Muscle layer of duodenum (tissue), 2 donors: ENCODE data around the gene AGO3.

ENCODE experiments used
- H3K27ac ChIP-seq: one replicate; pipeline ENCODE4 v1.7.0; 2013; ENCODE audit warnings: mild to moderate bottlenecking, low read length
- H3K27me3 ChIP-seq: one replicate; pipeline ENCODE4 v1.7.0; 2013; ENCODE audit warnings: low read depth, mild to moderate bottlenecking, control low read depth, low read length
- H3K36me3 ChIP-seq, 2 donors: one replicate each; pipeline ENCODE4 v1.7.0; 2013; ENCODE audit warnings: low read length in 2 of 2, control low read depth in 1 of 2, mild to moderate bottlenecking in 1 of 2; ENCODE audit not compliant: insufficient read depth in 2 of 2, control insufficient read depth in 1 of 2
- H3K4me1 ChIP-seq, 2 donors: one replicate each; pipeline ENCODE4 v1.7.0; 2013; ENCODE audit warnings: low read length in 2 of 2, mild to moderate bottlenecking in 2 of 2, control low read depth in 1 of 2, moderate library complexity in 1 of 2; ENCODE audit not compliant: insufficient read depth in 2 of 2, control insufficient read depth in 1 of 2
- H3K4me3 ChIP-seq, 2 donors: one replicate each; pipeline ENCODE4 v1.7.0; 2013; ENCODE audit warnings: low read length in 2 of 2, low read depth in 1 of 2, mild to moderate bottlenecking in 1 of 2
- H3K9me3 ChIP-seq, 2 donors: one replicate each; pipeline ENCODE4 v1.7.0; 2013; ENCODE audit warnings: low read length in 2 of 2, control low read depth in 1 of 2, mild to moderate bottlenecking in 1 of 2; ENCODE audit not compliant: control insufficient read depth in 1 of 2
- donor health status: healthy.

AGO3 gene

DNA sequence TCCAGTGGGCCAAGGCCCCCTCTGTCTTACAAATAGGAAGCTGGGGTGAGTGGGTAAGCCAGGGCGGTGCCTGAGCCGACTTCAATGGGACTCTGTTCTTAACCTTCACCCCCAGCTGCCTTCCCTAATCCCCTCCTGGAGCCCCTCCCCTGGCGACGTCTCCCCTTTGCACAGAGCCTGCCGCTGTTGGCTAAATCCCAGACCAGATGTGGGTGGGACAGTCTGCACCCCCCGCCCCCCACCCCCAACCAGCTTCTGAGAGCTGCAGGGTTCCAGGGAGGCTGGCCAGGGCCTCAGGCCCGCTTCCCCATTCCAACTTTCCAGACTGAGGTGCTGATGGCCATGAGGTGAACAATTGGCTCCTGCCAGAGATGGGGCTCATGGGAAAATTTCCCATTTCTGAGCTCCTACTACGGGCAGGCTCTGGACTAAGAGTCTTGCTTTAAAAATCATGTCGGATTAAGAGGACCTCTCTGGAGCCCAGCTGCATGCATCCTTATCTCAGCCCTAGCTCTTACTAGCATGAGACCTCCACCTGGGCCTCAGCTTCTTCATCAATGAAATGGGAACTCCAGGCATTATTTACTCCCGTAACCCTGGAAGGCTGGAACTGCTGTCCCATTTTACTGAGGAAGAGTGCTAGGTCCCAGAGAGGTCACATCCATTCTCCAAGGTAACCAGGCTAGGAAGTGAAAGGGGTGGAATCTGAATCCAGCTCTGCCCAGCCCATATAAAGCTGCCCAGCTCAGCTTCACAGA lies 187.7 kb downstream of the AGO3 start:
- Histone ChIP-seq H3K27me3 (no peaks in the 10 kb centered on the region), H3K4me3 (no peak overlapping the region), H3K9me3 (no peaks in the 10 kb centered on the region), H3K36me3 (no peaks in the 10 kb centered on the region), H3K4me1 (peaks cover 0 to 22% of the 10 kb centered on the region in 2 donors), H3K27ac (no peak overlapping the region)

DNA sequence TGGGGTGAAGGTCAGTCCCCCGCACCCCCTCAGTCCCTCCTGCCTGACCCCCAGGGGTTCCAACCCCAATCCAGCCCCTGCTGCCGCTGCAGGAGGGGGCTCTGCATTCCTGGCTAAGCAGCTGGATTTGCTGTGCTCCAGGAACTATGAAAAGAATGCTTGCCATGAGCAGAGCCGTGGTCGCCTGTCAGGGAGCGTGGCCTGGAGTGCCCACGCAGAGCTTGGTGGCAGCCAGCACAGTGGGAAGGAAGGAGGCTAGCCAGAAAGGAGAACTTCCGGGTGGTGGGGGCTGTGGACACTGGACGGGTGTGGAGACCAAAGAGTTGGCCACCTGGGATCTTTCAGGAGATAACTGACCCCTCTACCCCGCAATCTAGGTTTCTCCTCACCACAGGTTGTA lies 188.6 kb downstream of the AGO3 start:
- Histone ChIP-seq H3K9me3 (no peaks in the 10 kb centered on the region), H3K4me1 (peaks cover 0 to 28% of the 10 kb centered on the region in 2 donors), H3K4me3 (no peak overlapping the region), H3K27me3 (no peaks in the 10 kb centered on the region), H3K36me3 (no peaks in the 10 kb centered on the region), H3K27ac (no peak overlapping the region)
